HG02943 (cell line): ENCODE results near the gene RCAN3.
"Not testable (repeated sequence)": the region's sequence is repeated elsewhere in the genome, so short reads cannot be mapped to it uniquely, and the experiment has no call there.

ENCODE experiments used
- ATAC-seq: cut with Tn5 transposase; IDR thresholded peaks from one replicate; pipeline ENCODE4 v1.9.1; 2021; ENCODE audit warnings: mild to moderate bottlenecking, low read depth, moderate library complexity; ENCODE audit not compliant: unreplicated experiment

The RCAN3 gene

DNA sequence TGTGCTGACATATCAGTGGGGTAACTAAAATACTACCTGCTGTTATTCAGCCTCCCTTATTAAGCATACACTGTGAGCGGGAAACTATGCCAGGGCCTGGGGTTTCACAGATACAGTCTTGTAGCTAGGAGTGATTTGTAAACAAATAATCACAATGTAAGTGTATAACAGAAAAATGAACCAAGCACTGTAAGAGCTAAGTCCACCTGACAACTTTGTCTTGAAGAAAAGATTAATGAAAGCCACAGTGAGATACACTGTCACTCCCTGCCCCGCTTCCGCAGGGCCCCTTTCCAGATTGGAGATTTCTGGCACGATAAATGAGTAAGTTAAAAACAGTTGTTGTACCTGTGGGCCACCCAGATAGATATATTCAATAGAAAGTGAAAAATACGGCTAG is 4.8 kb downstream of the RCAN3 start:
- ATAC-seq = no peak

DNA sequence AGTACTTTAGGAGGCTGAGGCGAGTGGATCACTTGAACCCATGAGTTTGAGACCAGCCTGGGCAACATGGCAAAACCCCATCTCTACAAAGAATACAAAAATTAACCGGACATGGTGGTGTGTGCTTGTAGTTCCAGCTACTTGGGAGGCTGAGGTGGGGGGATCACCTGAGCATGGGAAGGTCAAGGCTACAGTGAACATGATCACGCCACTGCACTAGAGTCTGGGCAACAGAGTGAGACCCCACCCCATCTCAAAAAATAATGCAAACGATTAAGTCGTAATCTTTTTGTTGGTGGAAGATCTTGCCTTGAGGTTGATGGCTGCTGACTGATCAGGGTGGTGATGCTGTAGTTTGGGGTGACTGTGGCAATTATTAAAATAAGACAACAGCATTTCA is 6.3 kb downstream of the RCAN3 start:
- no peak for ATAC-seq

- ATAC-seq = no peak
These were observed 11.1 kb downstream of the RCAN3 start for GRCh38 chr1:24513706-24514105.

DNA sequence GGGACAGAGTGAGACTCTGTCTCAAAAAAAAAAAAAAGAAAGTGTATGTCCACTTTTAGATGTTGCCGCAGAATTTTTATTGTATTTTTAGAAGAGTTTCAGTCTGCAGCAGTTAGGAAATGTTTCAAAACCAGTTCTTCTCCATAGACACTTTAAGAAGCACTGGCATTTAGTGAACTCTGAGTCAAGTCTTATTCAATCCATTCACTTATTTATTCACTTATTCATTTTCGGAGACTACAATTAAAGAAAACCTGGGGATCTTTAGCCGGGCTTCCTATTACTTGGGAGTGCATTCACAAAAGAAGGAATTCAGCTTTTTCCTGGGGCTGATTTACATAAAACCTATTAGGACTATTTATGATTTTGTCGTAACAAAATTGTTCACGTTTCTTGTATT is 12.3 kb downstream of the RCAN3 start:
- no peak for ATAC-seq

GRCh38 chr1:24515671-24516209 is 13.1 kb downstream of the RCAN3 start:
- ATAC-seq = not testable (repeated sequence)

DNA sequence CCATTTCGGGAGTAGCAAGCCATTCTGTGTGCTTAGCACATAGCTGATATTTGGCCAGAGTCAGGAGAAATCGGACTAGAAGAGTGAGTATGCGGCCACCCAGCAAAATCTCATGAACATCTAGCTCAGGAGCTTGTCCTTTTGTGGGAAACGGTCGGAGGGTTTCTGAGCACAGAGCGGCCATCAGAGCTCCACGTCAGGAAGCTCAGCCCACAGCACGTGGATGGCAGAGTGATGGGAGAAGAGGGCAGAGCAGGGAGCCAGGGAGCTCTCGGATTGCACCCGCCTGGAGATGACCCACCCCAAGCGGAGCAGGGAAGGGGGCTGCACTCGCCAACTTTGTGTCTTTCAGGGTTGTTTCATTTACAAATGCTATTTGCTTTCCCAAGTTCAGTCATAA is 13.9 kb downstream of the RCAN3 start:
- no peak for ATAC-seq

GRCh38 chr1:24517898-24518297 is 15.3 kb downstream of the RCAN3 start:
- no peak for ATAC-seq

GRCh38 chr1:24520282-24520681 is 17.6 kb downstream of the RCAN3 start:
- ATAC-seq = not testable (repeated sequence)

- no peak for ATAC-seq
These were observed 23.0 kb downstream of the RCAN3 start for GRCh38 chr1:24525606-24526005.

DNA sequence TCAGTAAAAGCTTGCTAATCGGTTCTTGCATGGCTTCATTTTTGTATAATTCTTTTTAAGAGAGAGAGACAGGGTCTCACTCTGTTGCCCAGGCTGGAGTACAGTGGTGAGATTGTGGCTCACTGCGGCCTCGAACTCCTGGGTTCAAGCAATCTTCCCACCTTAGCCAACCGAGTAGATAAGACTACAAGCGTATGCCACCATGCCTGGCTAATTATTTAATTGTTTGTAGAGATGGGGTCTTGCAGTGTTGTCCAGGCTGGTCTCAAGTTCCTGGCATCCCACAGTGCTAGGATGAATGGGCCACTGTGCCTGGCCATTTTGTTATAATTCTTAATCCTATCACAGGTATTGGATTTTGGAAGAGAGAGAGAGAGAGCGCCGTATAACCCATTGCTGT is 23.4 kb downstream of the RCAN3 start:
- ATAC-seq = no peak

- ATAC-seq = no peak
These were observed 24.4 kb downstream of the RCAN3 start for GRCh38 chr1:24526940-24527542.

DNA sequence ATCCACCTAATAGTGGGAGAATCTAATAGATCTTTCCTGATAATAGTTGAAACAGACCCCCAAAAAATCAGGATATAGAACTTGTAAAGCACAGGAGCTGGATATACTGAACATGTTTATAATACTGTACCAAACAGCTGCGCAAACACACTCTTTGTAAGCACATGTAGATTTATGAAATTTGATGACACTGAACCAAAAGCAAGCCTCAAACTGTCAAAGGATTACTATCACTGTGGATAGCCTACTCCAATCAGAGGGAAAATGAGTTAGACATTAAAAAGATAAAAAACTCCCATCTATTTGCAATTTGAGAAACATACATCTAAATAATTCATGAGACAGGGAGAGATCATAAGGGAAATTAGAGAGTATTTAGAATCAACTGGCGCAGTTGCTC is 26.1 kb downstream of the RCAN3 start:
- no peak for ATAC-seq

DNA sequence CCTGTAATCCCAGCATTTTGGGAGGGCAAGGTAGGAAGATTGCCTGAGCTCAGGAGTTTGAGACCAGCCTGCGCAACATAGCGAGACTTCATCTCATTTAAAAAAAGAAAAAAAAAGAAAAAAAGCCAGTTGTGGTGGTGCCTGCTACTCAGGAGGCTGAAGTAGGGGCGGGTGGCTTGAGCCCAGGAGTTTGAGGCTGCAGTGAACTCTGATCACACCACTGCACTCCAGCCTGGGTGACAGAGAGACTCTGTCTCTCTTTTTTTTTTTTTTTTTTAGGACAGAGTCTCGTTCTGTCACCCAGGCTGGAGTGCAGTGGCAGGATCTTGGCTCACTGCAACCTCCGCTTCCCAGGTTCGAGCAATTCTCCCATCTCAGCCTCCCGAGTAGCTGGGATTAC is 26.7 kb downstream of the RCAN3 start:
- ATAC-seq = not testable (repeated sequence)

DNA sequence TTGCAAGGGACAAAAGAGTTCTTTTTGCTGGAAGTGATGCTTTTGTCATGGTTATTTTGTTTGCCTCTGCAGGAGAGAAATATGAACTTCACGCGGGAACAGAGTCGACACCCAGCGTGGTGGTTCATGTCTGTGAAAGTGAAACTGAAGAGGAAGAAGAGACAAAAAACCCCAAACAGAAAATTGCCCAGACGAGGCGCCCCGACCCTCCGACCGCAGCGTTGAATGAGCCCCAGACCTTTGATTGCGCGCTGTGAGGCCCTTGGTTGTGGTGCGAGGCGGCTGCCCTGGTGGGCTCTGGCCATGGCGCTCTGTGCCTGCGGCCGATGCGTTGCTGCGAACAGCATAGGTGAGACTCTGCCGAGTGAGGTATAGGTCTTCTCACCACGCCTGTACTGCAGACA is 32.4 kb downstream of the RCAN3 start:
- no peak for ATAC-seq

DNA sequence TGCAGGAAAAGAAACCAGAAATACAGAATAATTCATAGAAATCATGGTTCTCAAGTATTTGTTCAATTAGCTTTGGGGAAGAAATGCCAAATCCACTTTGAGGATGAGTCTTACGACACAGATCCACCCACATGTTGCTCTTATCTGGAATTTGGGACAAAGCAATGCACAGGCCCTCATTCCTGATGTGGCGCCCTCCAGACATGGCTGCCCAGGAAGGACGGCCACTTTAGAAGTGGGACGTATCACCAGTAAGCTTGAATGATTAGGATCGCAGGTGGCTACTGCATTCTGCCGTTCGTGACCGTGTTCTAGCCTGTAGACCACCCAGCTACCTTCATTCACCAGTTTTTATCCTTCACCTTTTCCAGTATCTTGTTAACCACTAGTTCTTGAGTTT is 33.1 kb downstream of the RCAN3 start:
- ATAC-seq = no peak

DNA sequence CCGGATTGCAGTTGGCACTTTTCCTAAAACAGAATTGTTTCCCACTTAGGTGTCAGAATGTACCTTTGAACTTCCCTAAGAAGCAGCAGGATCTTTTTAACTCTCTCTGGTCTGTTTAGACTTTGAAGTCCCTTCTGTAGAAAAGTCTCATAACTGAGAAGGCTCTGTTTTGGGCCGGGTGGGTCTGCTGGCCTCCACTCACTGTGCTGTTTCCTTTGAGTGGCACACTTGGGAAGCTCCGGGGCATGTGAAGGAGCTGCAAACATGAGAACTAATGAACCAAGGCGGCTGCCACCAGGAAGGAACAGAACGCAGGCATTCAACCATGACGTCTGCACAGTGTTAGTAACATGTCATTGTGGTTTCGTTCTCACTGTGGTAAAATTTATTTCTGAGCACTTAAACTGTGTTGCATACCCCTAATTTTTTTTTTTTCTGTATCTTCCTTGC is 33.8 kb downstream of the RCAN3 start:
- ATAC-seq = no peak

DNA sequence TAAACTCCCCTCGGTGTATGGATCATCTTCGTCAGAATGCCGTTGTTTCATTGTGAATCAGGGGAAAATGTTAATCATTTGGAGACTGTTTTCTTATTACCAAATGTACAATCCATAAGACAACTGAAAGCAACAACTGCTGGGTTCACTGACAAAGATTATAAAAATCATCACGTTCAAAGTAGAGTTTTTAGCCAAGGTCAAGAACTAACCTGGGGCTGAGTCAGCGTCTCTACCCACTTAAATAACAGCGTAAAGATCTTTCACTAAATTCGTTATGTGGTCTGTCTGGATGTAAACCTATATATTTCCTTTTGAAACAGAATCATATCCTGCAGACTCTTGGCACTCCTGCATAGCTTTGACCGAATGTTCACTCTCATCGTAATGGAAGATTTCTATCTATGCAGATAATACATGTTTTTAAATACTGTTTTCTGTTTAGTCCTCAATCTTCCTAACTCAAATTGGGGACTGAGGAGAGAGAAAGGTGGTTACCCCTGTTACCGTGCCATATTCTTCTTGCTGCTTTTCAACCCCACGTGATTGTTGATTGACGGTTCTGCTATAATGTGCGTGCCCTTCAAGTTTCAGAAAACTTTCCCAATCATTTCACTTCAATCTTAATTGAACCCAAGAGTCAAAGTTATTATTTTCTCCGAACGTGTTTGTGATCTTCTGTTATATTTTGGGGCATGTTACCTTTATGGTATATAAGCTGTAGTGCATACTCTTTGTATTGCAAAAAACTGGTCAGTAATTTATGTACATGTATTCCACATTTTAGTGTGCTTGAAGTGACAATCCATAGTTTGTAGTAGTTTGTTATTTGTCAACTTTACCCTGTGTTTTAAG is 37.6 kb downstream of the RCAN3 start:
- ATAC-seq = no peak

GRCh38 chr1:24540906-24541710 is 38.5 kb downstream of the RCAN3 start:
- ATAC-seq = no peak

DNA sequence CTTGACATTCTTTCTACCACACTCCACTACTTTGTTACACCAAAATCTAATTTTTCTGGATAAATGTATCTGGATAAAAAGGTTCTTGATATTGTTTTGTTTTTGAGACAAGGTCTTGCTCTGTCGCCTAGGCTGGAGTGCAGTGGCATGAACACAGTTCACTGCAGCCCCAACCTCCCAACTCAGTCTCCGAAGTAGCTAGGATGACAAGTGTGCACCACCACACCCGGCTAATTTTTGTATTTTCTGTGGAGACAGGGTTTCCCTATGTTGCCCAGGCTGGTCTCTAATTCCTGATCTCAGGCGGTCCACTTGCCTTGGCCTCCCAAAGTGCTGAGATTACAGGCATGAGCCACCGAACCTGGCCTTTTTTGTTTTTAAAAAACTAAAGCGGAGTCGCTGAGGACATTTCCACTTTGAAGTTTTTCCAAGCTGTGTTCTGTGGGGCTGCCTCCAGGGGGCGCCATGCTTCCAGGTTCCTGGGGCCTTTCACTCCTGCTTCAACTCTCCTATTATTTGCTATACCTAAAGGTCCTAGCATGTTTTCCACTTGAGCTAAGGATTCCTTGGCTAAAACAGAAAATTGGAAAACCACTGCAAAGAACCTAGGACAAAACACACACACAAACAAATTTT is 39.2 kb downstream of the RCAN3 start:
- ATAC-seq = no peak

DNA sequence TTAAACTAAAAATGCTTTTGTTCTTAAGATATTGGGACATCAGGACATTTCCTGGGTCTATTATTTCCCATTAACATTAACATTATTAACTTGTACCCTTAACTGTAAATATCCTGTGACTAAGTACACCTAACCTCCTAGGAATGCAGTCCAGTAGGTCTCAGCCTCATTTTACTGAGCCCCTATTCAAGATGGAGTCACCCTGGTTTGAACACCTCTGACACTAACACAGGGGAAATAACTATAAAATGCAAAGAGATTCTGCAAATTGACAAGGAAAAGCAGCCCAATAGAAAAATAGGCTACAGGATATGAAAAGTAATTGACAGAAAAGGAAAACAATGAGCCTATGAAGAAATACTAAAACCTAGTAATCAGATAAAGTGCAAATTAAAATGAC is 41.6 kb downstream of the RCAN3 start:
- no peak for ATAC-seq

GRCh38 chr1:24545662-24546061 is 43.0 kb downstream of the RCAN3 start:
- ATAC-seq = no peak
